Measurements from ENCODE around the gene PRKCE. TPM values are rescaled to one million over a fixed set of nuclear protein-coding genes. Genes with fewer than 3 reads are reported as not detected.

PRKCE gene
- total RNA-seq, 2 experiments from 2014 or later = 24.9 to 26.2 TPM

- H3K27ac ChIP-seq (ENCODE audit: low read depth in 1 of 2, low read length in 2 of 2) = no peak overlapping the region
- TF ChIP-seq CTCF (IDR thresholded peaks at IDR 0.05) = no peak
- H3K4me3 ChIP-seq (ENCODE audit: low read length) = no peak overlapping the region
- ATAC-seq (ENCODE audit: poor library complexity) = no peak
- ChIA-PET CTCF (no interaction called here), POLR2A (no interaction called here)
- Mint-ChIP-seq H3K27me3 (no peaks in the 10 kb centered on the region), H3K4me3 (no peak overlapping the region), H3K4me1 (ENCODE audit: low read depth) (no peaks in the 10 kb centered on the region), H3K9me3 (no peaks in the 10 kb centered on the region), H3K36me3 (ENCODE audit: low read depth) (no peaks in the 10 kb centered on the region), H3K27ac (no peak overlapping the region)
- intact Hi-C loops (cut with DNase I, micrococcal nuclease) = no loop called here
- no peak for DNase-seq
- H3K9me3 ChIP-seq (ENCODE audit: control insufficient read depth in 1 of 2, insufficient read depth in 1 of 2, low read length in 2 of 2) = no peaks in the 10 kb centered on the region
- H3K36me3 ChIP-seq (ENCODE audit: insufficient read depth, low read length) = no peaks in the 10 kb centered on the region
- no peaks in the 10 kb centered on the region for H3K27me3 ChIP-seq (ENCODE audit: control insufficient read depth in 1 of 2, insufficient read depth in 2 of 2, low read length in 2 of 2)
- H3K4me1 ChIP-seq (ENCODE audit: insufficient read depth, low read length) = no peaks in the 10 kb centered on the region
Measured at GRCh38 chr2:46036929-46037328, 385.5 kb downstream of the PRKCE start.

GRCh38 chr2:46039543-46040303, 388.2 kb downstream of the PRKCE start:
- no peaks in the 10 kb centered on the region for H3K27me3 Mint-ChIP-seq
- H3K4me3 ChIP-seq (ENCODE audit: low read length) = no peak overlapping the region
- no peaks in the 10 kb centered on the region for H3K36me3 ChIP-seq (ENCODE audit: insufficient read depth, low read length)
- H3K9me3 ChIP-seq (ENCODE audit: control insufficient read depth in 1 of 2, insufficient read depth in 1 of 2, low read length in 2 of 2) = no peaks in the 10 kb centered on the region
- no peak overlapping the region for H3K27ac Mint-ChIP-seq
- no peak for DNase-seq
- no peaks in the 10 kb centered on the region for H3K4me1 ChIP-seq (ENCODE audit: insufficient read depth, low read length)
- ChIA-PET POLR2A (no interaction called here), CTCF (no interaction called here)
- no peaks in the 10 kb centered on the region for H3K36me3 Mint-ChIP-seq (ENCODE audit: low read depth)
- H3K9me3 Mint-ChIP-seq = no peaks in the 10 kb centered on the region
- intact Hi-C loops (cut with DNase I, micrococcal nuclease) = no loop called here
- no peak overlapping the region for H3K27ac ChIP-seq (ENCODE audit: low read depth in 1 of 2, low read length in 2 of 2)
- no peaks in the 10 kb centered on the region for H3K27me3 ChIP-seq (ENCODE audit: control insufficient read depth in 1 of 2, insufficient read depth in 2 of 2, low read length in 2 of 2)
- no peaks in the 10 kb centered on the region for H3K4me1 Mint-ChIP-seq (ENCODE audit: low read depth)
- no peak for ATAC-seq (ENCODE audit: poor library complexity)
- TF ChIP-seq CTCF (IDR thresholded peaks at IDR 0.05) = no peak
- no peak overlapping the region for H3K4me3 Mint-ChIP-seq

GRCh38 chr2:46040563-46041155, 389.2 kb downstream of the PRKCE start:
- no peak overlapping the region for H3K4me3 Mint-ChIP-seq
- no peaks in the 10 kb centered on the region for H3K27me3 ChIP-seq (ENCODE audit: control insufficient read depth in 1 of 2, insufficient read depth in 2 of 2, low read length in 2 of 2)
- ChIA-PET POLR2A (interaction anchor here (0.6 kb wide), 1 partner anchor 563 kb away, joined by 3 read pairs; no protein-coding TSS in a partner anchor), CTCF (no interaction called here)
- no peak overlapping the region for H3K27ac ChIP-seq (ENCODE audit: low read depth in 1 of 2, low read length in 2 of 2)
- no peaks in the 10 kb centered on the region for H3K27me3 Mint-ChIP-seq
- H3K9me3 ChIP-seq (ENCODE audit: control insufficient read depth in 1 of 2, insufficient read depth in 1 of 2, low read length in 2 of 2) = no peaks in the 10 kb centered on the region
- TF ChIP-seq CTCF (IDR thresholded peaks at IDR 0.05) = no peak
- no peaks in the 10 kb centered on the region for H3K4me1 Mint-ChIP-seq (ENCODE audit: low read depth)
- H3K9me3 Mint-ChIP-seq = no peaks in the 10 kb centered on the region
- H3K36me3 Mint-ChIP-seq (ENCODE audit: low read depth) = no peaks in the 10 kb centered on the region
- no peaks in the 10 kb centered on the region for H3K36me3 ChIP-seq (ENCODE audit: insufficient read depth, low read length)
- H3K4me1 ChIP-seq (ENCODE audit: insufficient read depth, low read length) = no peaks in the 10 kb centered on the region
- DNase-seq (no peak), ATAC-seq (ENCODE audit: poor library complexity) (no peak)
- no peak overlapping the region for H3K27ac Mint-ChIP-seq
- H3K4me3 ChIP-seq (ENCODE audit: low read length) = no peak overlapping the region
- intact Hi-C loops (cut with DNase I, micrococcal nuclease) = no loop called here
